Parathyroid adenoma (tissue), 2 donors: ENCODE results near the gene BMP7.

Experiments used
- H2AFZ ChIP-seq: fragments of 300-600 bp; sonication (generic); one replicate; pipeline ENCODE4 v1.7.0; 2017; ENCODE audit warnings: antibody characterized with exemption, mild to moderate bottlenecking
- H3K27ac ChIP-seq: fragments of 300-600 bp; sonication (generic); one replicate; pipeline ENCODE4 v1.7.0; 2017
- H3K27me3 ChIP-seq: fragments of 300-600 bp; sonication (generic); one replicate; pipeline ENCODE4 v1.7.0; 2017; ENCODE audit warnings: low read length; ENCODE audit not compliant: control insufficient read depth, insufficient read depth
- H3K36me3 ChIP-seq: fragments of 300-600 bp; sonication (generic); one replicate; pipeline ENCODE4 v1.7.0; 2017; ENCODE audit warnings: low read length; ENCODE audit not compliant: control insufficient read depth, insufficient read depth
- H3K4me1 ChIP-seq: fragments of 300-600 bp; sonication (generic); one replicate; pipeline ENCODE4 v1.7.0; 2017; ENCODE audit warnings: control low read depth
- H3K4me2 ChIP-seq: fragments of 300-600 bp; sonication (generic); one replicate; pipeline ENCODE4 v1.7.0; 2017; ENCODE audit warnings: low read length
- H3K4me3 ChIP-seq: fragments of 300-600 bp; sonication (generic); one replicate; pipeline ENCODE4 v1.7.0; 2017; ENCODE audit warnings: low read depth, low read length
- H3K79me2 ChIP-seq: fragments of 300-600 bp; sonication (generic); one replicate; pipeline ENCODE4 v1.7.0; 2017; ENCODE audit warnings: control low read depth
- H3K9ac ChIP-seq: fragments of 300-600 bp; sonication (generic); one replicate; pipeline ENCODE4 v1.7.0; 2017; ENCODE audit warnings: mild to moderate bottlenecking
- H3K9me3 ChIP-seq: fragments of 300-600 bp; sonication (generic); one replicate; pipeline ENCODE4 v1.7.0; 2017; ENCODE audit warnings: low read length; ENCODE audit not compliant: control insufficient read depth
- TF ChIP-seq, protein P1 (sequence below): fragments of 300-600 bp; sonication (generic); IDR thresholded peaks from one replicate; pipeline ENCODE4 v1.7.0; 2017; ENCODE audit warnings: antibody characterized with exemption, mild to moderate bottlenecking
- donor health status: primary hyperparathyroidism.

BMP7 gene

DNA sequence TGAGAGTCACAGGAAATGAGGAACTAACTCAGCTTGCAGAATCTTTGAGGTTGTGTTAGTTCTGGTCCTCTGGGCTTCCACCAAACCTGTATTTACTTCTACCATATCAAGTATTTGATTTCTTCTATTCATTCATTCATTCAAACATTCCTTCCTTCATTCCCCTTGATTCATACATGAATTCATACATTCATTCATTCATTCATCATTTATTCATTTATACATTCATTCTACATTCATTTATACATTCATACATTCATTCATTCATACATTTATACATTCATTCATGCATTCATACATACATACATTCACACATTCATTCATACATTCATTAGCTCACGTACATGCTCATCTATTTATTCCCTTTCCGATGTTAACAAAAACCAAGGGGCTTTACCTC lies 120.3 kb downstream of the BMP7 start:
- Histone ChIP-seq H3K9ac (no peak overlapping the region), H3K27me3 (no peaks in the 10 kb centered on the region), H3K27ac (no peak overlapping the region), H2AFZ (no peak overlapping the region), H3K4me1 (no peaks in the 10 kb centered on the region), H3K79me2 (no peaks in the 10 kb centered on the region), H3K9me3 (no peaks in the 10 kb centered on the region), H3K4me2 (no peak overlapping the region), H3K4me3 (no peak overlapping the region), H3K36me3 (no peaks in the 10 kb centered on the region)
- TF ChIP-seq, protein P1, sequence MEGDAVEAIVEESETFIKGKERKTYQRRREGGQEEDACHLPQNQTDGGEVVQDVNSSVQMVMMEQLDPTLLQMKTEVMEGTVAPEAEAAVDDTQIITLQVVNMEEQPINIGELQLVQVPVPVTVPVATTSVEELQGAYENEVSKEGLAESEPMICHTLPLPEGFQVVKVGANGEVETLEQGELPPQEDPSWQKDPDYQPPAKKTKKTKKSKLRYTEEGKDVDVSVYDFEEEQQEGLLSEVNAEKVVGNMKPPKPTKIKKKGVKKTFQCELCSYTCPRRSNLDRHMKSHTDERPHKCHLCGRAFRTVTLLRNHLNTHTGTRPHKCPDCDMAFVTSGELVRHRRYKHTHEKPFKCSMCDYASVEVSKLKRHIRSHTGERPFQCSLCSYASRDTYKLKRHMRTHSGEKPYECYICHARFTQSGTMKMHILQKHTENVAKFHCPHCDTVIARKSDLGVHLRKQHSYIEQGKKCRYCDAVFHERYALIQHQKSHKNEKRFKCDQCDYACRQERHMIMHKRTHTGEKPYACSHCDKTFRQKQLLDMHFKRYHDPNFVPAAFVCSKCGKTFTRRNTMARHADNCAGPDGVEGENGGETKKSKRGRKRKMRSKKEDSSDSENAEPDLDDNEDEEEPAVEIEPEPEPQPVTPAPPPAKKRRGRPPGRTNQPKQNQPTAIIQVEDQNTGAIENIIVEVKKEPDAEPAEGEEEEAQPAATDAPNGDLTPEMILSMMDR, result no peak

DNA sequence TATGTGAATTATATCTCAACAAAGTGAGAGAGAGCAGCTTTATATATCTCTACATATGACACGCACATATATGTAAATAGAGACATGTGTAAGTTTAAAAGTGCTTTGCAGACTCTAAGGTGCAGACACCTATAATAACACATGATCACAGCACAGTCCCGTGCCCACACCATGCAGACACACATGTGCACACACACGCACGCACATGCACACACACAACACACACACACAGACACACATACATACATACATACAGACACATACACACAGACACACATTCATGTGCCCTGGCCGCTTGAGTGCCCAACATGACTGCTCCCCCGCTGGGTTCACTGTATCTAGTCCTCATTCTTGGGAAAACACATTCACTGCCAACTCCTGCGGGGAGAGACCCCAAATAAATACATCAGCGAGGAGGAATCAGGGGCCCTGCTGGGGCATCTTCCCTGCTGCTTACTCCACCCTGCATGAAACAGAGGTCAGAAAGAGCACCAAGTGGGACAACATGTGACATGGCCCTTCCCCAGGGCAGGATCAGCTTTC lies 121.3 kb downstream of the BMP7 start:
- no peak overlapping the region for H3K27ac ChIP-seq
- no peak overlapping the region for H3K4me2 ChIP-seq
- H3K4me3 ChIP-seq, result no peak overlapping the region
- no peaks in the 10 kb centered on the region for H3K36me3 ChIP-seq
- TF ChIP-seq, protein P1, result no peak
- no peak overlapping the region for H3K9ac ChIP-seq
- H3K9me3 ChIP-seq, result no peaks in the 10 kb centered on the region
- H3K27me3 ChIP-seq, result no peaks in the 10 kb centered on the region
- H3K79me2 ChIP-seq, result no peaks in the 10 kb centered on the region
- no peak overlapping the region for H2AFZ ChIP-seq
- no peaks in the 10 kb centered on the region for H3K4me1 ChIP-seq

DNA sequence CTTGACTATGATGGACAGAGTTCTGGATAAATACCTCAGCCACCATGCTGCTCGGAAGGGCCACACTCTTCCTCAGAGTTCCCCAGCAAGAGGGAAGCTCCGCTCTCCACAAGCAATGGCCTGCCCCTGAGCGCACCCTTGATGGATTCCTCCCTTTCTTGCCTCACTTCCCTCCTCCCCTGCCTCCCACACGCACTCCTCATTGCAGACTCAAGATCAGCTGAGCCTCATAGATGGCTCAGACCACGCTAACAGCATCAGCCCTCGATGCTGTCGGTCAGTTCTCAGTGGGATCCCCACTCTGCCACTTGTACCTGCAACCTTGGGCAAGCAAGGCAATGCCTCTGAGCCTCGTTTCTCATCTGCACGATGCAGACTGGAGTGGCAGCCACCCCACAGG lies 123.3 kb downstream of the BMP7 start:
- Histone ChIP-seq H3K9ac (no peak overlapping the region), H3K4me1 (no peaks in the 10 kb centered on the region), H3K4me3 (no peak overlapping the region), H3K36me3 (no peaks in the 10 kb centered on the region), H3K27me3 (no peaks in the 10 kb centered on the region), H3K79me2 (no peaks in the 10 kb centered on the region), H3K27ac (no peak overlapping the region), H2AFZ (no peak overlapping the region), H3K4me2 (no peak overlapping the region), H3K9me3 (no peaks in the 10 kb centered on the region)
- TF ChIP-seq, protein P1, result no peak

DNA sequence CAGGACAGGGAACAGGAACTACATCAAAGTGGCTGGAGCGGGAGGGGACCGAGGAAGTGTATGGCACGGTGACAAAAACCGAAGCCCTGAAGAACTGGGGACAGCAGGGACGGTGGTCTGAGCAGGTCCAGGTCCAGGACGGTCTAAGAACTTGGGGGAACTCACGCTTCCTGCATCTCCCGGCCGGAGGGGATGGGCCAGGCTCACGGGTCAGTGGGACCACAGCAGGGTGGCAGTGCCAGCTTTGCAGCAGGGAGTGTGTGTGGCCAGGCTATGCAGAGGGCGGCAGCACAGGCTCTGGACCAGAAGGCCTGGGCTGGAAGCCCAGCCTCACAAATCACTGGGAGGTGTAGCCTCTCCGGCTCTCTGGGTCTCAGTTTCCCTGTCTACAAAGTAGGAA lies 123.8 kb downstream of the BMP7 start:
- Histone ChIP-seq H3K9ac (no peak overlapping the region), H2AFZ (no peak overlapping the region), H3K27me3 (no peaks in the 10 kb centered on the region), H3K79me2 (no peaks in the 10 kb centered on the region), H3K4me1 (no peaks in the 10 kb centered on the region), H3K27ac (no peak overlapping the region), H3K36me3 (no peaks in the 10 kb centered on the region), H3K9me3 (no peaks in the 10 kb centered on the region), H3K4me2 (no peak overlapping the region), H3K4me3 (no peak overlapping the region)
- TF ChIP-seq, protein P1, result no peak

DNA sequence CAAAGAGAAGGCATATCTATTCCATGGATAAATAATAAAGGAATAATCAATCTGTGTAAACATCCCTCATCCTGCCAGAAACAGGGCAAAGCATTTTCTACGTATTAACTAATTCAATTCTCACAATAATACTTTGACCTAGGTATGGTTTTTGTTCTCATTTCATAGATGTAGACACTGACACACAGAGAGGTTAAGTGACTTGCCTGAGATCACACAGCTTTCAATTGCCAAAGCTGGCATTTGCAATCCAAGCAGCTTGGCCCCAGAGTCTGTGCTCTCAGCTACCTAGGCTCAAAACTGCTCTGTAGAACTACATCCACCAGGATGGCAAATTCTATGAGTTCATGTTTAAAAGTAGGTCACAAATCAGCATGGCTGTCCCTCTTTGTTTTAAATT lies 124.9 kb downstream of the BMP7 start:
- Histone ChIP-seq H3K9ac (no peak overlapping the region), H3K9me3 (no peaks in the 10 kb centered on the region), H3K79me2 (no peaks in the 10 kb centered on the region), H3K27ac (no peak overlapping the region), H2AFZ (no peak overlapping the region), H3K4me1 (no peaks in the 10 kb centered on the region), H3K27me3 (no peaks in the 10 kb centered on the region), H3K4me2 (no peak overlapping the region), H3K36me3 (no peaks in the 10 kb centered on the region), H3K4me3 (no peak overlapping the region)
- TF ChIP-seq, protein P1, result no peak
